Posterior vena cava (tissue), 2 donors: Measurements from ENCODE around the gene IL1RAPL2. TPM values are rescaled to one million over a fixed set of nuclear protein-coding genes. Genes with fewer than 3 reads are reported as not detected.

Experiments used
- DNase-seq: peaks from one replicate; pipeline ENCODE4 v3.0.0-alpha.2; 2020; ENCODE audit warnings: low spot score
- intact Hi-C, 2 donors: fragments of 100-400 bp; cut with DNase I; formaldehyde crosslinking; loops; one replicate each; pipeline versions ENCODE4 v1.14.1 to v1.14.2; 2022 to 2023
- total RNA-seq, 2 donors: library from RNA; stranded (reverse); fragmentation: NEBNext Ultra II Directional; extraction: Animal tissue kit (Norgen Biotek cat#: 25700); gene quantifications; one replicate each; pipeline ENCODE4 v1.2.1, GENCODE V29; 2021
- donor health status: DM: yes; HTN: yes; CAD: no.
- donor health status: DM: yes; HTN: yes; CAD: no.

IL1RAPL2 gene
- total RNA-seq, 2 donors from 2014 or later: 0.10 TPM; not detected in 1

DNA sequence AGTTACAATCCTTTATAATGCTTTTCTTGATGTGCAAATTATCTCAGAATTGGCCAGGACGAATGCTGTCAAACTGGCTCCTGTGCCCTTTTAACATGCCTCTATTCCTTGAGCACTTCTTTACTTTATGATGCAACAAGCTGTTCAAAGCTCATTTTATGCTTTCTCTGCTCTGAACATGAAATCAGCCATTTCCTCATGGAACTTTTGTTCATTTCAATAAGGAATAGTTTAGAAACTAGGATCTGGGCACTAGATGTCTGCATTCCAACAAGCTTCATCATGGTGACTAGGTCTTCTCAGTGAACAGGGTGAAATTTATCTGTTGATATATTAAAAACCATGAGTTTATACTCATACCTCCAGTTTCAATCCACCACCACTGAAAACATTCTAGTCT lies 741.8 kb downstream of the IL1RAPL2 start:
- DNase-seq: no peak
- intact Hi-C loops: no loop called here

DNA sequence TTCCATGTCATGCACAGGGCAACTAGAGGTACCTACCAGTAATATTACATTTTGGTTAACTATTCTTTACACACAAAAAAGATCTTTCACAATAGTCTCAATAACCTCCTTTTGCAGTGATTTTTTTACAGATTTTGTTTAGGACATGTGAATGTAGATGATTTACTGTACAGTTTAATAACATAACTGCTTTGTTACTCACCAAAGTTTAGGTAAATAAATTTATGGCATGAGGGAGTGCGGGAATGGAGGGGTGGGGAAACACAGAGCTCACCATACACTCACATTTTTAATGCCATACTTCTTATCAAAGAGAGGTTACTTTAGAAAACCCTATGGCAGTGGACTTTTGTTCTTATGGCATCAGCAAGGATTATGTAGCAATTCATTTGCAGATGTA lies 747.6 kb downstream of the IL1RAPL2 start:
- no peak for DNase-seq
- intact Hi-C loops: no loop called here

DNA sequence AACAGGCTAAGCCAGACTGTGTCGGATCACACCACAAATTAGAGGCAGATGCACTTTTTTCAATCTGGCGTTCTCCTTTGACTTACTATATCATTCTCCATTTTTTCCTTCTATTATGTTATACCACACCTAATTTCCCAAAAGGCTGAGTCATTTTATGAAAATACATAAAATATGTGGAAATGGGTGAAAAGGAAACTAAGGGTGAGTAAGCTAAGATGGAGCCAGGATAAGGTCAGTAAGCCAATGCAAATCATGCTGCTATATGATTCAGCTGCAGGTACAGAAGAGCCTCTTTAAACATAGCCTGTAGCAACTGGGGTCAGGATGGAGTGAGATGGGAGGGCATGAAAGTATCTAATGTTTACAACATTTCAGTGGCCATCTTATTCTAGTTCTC lies 748.5 kb downstream of the IL1RAPL2 start:
- intact Hi-C loops: no loop called here
- no peak for DNase-seq

DNA sequence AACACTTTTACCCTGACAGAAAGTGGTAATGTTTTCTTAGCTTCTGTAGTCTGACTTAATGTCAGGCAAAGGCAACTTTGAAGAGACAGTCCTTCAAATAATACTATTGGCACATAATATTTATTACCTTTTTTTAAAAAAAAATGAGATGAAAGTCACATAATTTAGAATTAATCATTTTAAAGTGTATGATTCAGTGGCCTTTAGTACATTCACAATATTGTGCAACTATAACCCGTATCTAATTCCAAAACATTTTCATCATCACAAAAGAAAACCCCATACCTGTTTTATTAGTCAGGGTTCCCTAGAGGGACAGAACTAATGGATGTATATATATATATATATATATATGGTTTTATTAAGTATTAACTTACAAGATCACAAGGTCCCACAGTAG lies 749.2 kb downstream of the IL1RAPL2 start:
- DNase-seq: no peak
- intact Hi-C loops: loop anchor here in 1 of 2 donors (5.0 kb wide), 1 partner anchor 1547 kb away; no protein-coding TSS in a partner anchor

DNA sequence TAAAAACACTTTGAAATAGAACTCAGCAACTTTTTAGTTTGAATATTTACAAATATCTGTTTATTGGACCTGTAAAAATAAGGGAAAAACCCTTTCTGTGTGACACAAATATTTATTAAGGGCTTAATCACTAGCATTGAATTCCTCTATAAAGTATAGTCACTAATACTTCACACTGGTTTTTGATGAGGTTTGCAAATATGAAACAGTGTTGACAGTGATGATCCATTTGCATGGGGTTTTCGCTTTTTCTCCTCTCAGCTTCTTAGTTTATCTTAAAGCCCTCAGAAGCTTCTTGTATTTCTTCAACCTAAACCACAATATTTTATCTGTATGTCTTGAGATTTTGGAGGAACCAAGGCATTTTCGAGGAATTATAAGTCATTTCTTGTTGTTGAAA lies 751.1 kb downstream of the IL1RAPL2 start:
- no peak for DNase-seq
- intact Hi-C loops: loop anchor here in 1 of 2 donors (5.0 kb wide), 1 partner anchor 1545 kb away; no protein-coding TSS in a partner anchor

DNA sequence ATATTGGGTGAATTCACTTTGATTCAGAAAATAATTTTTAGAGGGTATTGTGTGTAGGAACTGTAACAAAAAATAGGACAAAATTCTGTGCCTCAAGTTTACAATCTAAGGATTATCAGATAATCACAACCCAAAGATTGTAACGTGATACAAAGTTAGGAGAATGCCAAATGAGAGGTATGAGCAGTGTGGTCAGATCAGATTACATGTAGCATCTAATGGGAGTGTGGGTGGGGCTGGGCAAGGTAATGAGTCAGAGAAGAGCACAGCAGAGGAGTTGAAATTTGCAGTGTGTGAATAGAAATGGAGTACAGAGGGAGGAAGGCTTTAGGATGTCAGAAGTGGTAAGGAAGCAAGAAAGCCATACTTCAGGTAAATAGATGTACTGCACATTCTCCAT lies 757.9 kb downstream of the IL1RAPL2 start:
- DNase-seq: no peak
- intact Hi-C loops: no loop called here

DNA sequence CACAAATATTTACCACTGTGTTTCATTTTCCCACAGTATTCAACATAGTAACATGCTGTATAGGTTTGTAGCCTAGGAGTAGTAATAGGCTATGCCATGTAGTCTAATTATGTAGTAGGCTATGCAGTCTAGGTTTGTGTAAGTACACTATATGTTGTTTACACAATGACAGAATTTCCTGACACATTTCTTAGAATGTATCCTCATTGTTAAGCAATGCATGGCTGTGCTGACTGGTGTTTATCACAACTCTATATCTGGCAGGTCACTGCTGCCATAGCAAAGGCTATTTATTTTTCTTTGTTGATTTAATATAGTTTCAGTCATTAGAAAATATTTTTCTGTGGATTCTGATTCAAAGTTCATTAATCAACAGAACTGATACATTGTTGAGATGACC lies 762.8 kb downstream of the IL1RAPL2 start:
- no peak for DNase-seq
- intact Hi-C loops: no loop called here

DNA sequence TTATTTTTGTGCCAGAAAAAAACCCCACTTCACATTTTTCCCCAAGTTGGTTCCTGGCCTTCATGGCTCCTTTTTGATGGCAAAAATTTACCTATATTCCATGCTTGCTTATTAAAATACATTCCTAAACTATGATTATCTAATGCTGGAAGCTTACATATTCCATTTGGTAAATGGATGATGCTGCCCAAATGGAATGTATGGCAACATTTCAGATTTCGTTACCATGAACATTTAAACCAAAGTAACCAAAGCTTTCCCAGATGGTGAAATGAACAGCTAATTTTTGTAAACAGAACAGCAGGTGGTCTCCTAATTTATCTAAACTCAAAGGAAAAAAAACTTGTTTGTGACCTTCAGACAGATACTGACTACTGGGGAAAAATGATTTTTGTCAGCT lies 765.2 kb downstream of the IL1RAPL2 start:
- DNase-seq: no peak
- intact Hi-C loops: no loop called here

DNA sequence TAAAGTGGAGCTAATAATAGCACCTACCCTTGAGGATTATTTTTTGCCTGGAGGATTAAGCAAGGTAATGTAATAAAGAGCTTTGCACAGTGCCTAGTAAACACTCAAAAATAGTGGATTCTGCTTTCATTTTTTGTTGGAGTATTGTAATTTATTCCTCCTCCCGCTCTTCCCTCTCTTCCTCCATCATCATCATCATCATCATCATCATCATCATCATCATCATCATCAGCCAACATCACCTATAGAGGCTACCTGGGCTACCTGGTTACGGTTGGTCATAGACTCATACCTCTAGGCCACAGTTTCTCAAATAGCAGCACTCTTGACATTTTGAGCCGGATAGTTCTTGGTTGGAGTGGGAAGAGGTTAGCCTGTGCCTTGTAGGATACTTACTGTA lies 781.4 kb downstream of the IL1RAPL2 start:
- DNase-seq: no peak
- intact Hi-C loops: no loop called here

DNA sequence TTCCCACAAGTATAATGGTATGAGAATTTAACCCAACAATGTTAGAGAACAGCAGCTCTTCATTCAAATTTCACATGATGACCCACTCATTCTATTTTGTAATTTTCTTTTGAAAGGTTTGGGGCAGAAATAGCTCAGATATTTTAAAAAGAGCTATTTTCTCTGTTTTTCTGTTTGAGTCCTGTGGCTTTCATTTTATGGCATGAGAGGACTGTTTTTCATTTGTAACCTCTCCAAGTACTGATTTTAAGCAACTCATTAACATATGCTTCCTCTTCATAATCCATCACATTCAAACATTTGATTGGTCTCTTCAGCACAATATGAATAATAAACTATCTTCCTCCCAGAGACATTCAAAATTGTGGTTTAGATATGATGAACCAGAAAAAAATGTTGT lies 783.5 kb downstream of the IL1RAPL2 start:
- intact Hi-C loops: no loop called here

DNA sequence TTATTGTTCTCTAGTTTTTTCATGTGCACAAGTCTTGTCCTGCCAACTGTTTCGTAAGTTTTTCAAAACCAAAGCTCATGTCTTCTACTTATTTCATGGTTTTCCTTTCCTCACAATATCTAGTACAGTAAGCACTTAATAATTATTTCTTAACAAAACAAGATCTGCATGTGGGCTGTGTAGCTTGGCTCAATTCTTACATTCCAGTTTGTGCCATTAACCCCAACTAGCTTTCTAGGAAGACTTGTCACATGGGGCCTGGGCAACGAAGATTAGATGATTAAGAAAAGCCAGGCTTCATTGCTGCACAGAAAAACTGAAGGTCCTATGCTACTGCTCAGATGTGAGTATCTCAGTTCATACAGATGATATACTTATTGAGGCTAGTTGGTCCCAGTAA lies 809.8 kb downstream of the IL1RAPL2 start:
- no peak for DNase-seq
- intact Hi-C loops: no loop called here

More for the DNA sequence above, 783.5 kb downstream of the IL1RAPL2 start:
- DNase-seq: no peak

DNA sequence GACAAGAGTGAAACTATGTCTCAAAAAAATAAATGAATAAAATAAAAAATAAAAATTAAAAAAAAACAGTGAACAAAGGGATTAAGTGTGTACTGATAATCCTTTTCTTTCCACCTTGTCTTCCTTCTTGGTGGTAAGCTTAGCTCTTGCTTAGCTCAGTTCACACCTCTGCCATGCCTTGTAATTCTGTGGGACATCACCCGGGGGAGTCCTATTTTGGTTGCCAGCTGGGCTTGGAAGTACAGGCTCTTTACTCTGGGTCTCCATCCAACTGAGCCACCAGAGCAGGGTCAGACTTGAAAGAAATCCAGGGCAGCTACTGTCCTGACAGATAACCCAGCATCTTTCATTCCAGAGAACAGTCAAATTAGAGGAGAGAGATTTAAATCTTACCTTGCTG lies 858.7 kb downstream of the IL1RAPL2 start:
- DNase-seq: no peak
- intact Hi-C loops: no loop called here

DNA sequence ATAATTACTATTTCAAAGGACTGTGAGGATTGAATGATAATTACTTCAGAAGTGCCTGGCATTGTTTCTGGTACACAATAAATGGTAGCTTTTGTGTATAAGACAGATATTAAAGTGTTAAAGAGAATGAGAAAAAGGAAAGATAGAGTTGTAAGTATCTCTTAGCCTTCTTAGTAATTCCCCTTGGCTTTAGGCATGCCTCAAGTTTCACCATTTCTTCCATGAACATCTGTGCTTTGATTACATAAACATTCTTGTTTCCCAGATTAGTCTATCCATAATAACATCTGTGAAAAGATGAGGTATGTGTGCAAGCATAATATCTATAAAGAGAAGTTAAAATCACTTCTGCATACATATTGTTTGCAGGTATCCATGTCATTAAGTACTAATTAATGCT lies 885.4 kb downstream of the IL1RAPL2 start:
- DNase-seq: no peak
- intact Hi-C loops: no loop called here

DNA sequence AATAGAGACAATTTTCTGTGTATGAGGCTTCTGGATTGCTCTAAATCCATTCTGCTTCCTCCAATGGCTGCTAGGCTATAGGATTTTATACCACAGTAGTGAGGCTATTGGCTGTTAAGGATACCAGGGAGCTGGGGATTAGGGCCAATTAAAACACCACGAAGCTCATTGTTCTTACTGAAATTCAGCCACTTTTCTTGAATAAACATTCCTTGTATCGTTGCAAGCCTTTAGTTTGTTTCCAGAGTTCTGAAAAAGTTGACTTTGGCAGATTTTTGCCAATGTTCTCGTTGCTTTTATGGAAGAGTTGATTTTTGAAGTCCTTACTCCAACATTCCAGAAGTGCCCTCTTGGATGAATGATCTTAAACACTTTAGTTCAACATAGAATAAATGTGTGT lies 892.8 kb downstream of the IL1RAPL2 start:
- intact Hi-C loops: no loop called here
- no peak for DNase-seq

DNA sequence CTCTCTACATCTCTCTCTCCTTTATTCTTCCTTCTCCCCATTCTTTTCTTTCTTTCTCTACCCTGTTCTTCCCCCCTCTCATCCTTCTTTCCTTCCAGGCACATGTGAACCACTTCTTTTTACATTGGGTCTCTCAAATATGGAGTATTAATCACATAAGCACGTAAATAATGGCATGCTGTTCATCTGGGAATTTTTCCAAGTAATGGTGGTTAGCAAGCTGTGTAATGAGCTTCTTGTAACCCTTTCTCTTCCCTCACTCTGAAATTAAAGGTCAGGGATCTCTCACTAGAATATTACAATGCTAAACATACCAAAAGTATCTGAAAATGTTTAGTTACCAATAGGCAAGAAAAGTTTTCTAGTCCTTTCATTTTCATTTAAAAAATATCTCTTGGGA lies 894.4 kb downstream of the IL1RAPL2 start:
- DNase-seq: no peak
- intact Hi-C loops: no loop called here

DNA sequence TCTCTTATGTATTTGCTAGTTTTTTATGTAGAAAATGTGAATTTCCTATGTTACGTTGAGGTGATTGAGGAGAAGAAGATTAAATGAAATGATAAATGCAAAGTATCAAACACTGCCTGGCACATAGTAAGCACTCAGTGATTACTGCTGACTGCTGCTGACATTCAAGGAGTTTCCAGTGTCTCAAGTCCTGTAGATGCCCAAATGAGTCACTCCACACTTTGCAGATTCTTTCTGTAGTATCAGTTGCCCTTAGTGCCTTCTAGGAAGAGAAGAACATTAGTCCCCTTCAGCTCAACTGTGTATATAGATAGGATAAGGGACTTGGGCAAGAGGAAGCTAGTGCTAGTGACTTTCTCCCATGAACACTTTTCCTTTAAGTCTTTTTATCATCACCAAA lies 895.0 kb downstream of the IL1RAPL2 start:
- DNase-seq: no peak

DNA sequence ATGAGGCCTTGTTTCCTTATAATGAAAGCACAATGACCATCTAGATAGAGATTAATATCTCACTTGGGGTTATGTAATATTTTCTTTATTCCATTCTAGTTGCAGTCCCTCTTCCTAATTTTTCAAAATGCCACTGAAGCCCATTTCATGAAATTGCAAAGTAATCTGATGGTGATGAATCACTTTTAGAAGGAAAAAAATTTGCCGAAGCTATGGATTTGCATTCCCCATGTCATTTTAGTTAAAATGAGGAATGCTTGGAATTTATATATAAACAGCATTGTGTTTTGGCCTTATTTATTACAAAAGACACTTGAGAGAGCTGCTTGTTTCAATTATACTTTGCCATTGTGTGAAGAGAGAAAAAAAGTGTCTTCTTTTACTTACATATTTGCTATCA lies 896.2 kb downstream of the IL1RAPL2 start:
- intact Hi-C loops: no loop called here
- no peak for DNase-seq

More for the DNA sequence above, 895.0 kb downstream of the IL1RAPL2 start:
- intact Hi-C loops: no loop called here

DNA sequence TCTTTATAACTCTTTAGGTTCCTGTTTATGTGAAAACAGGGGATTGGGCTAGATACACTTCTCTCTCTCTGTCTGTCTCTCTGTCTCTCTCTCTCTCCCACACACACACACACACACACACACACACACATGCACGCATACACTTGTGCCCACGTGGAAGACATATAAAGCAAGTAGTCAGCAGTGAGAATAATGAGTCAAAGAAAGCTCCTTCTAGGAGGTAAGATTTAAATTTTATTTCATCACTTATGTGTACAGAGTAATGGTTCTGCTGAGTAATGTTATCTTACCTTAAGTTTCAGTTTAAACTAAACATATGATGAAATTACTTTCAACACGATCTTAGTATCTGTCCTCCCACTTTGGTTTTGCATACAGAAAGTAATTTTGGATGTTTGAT lies 897.5 kb downstream of the IL1RAPL2 start:
- DNase-seq: no peak
- intact Hi-C loops: no loop called here

DNA sequence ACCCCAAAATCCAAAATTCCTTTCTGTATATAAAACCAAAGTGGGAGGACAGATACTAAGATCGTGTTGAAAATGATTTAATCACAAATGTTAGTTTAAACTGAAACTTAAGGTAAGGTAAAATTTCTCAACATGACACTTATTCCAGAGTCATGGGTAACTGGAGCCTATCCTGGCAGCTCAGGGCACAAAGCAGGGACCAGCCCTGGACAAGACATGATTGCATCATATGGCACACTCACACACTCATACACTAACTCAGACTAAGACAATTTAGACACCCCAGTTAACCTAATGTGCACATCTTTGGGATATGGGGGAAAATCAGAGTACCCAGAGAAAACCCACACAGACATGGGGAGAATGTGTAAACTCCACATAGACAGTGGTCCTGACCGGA lies 898.6 kb downstream of the IL1RAPL2 start:
- intact Hi-C loops: no loop called here

DNA sequence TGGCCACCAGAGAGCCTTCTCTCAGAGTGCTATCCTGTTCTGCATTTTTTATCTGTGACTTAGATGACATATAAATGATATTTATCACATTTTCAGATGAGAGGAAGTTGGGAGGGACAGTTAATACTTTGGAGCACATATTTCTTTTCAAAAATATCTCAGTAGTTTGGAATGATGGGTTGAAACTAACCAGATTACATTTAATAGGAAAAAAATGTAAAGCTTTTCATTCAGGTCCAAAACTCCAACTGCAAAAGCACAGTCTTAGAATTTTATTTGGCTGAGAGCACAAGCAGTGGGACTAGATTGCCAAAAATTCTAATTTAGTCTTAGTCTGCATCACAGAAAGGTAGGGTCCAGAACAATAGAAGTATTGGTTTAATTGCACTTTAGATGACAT lies 902.7 kb downstream of the IL1RAPL2 start:
- intact Hi-C loops: no loop called here
- no peak for DNase-seq

More for the DNA sequence above, 898.6 kb downstream of the IL1RAPL2 start:
- no peak for DNase-seq

DNA sequence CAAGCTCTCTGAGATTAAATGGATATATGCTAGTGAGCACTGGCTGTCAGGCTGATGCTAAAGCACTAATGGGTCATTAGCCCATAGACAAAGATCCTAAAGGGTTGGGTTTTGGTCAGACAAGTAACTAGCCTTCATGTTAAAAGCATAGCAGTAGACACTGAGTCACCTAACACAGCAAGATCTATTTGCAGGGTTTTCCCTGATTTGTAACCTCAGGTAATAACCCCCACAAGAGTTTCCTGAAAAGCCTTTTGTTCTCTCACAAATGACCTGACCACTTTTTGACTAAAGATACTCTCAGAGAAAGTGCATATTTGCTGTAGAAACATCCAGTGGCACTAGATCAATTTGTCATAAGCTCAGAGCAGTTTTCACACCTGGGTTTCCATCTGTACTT lies 905.6 kb downstream of the IL1RAPL2 start:
- DNase-seq: no peak
- intact Hi-C loops: no loop called here

DNA sequence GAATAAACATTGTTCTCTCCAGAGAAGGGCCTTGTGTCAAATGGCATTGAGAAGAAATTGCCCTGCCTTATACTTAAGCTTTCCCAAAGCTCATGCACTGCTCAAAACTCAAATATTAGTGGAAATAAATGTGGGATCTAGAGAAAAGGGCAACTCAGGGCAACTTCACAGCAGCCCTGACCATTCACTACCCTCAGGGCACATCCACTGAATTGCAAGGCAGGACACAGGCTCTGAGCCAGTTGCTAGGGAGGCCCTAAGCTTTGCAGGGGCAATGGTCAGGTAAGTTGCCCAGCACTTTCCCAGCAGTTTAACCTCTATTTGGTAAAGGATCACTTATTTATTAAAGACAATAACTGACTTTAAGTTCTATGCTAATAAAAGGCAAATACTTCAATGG lies 909.8 kb downstream of the IL1RAPL2 start:
- DNase-seq: no peak
- intact Hi-C loops: no loop called here
